ENCODE data around the gene TRAK1. TPM values are rescaled to one million over a fixed set of nuclear protein-coding genes. Genes with fewer than 3 reads are reported as not detected.

The TRAK1 gene
- total RNA-seq, 4 donors from 2014 or later, result 14.3 to 37.5 (median 21.4) TPM

- no peak for TF ChIP-seq POLR2A (IDR thresholded peaks at IDR 0.05)
- no peak for TF ChIP-seq CTCF (IDR thresholded peaks at IDR 0.05)
- Histone ChIP-seq H3K27me3 (no peaks in the 10 kb centered on the region), H3K27ac (no peak overlapping the region), H3K9me3 (no peaks in the 10 kb centered on the region), H3K36me3 (no peaks in the 10 kb centered on the region), H3K4me1 (no peaks in the 10 kb centered on the region), H3K4me3 (no peak overlapping the region)
- intact Hi-C loops (cut with DNase I; ENCODE audit: low total_unique reads), result no loop called here
- no peak for DNase-seq
Measured at GRCh38 chr3:42143440-42143839, 52.3 kb downstream of the TRAK1 start.

- H3K4me1 ChIP-seq, result no peaks in the 10 kb centered on the region
- no peak for TF ChIP-seq POLR2A (IDR thresholded peaks at IDR 0.05)
- TF ChIP-seq CTCF (IDR thresholded peaks at IDR 0.05), result no peak
- no peaks in the 10 kb centered on the region for H3K9me3 ChIP-seq
- intact Hi-C loops (cut with DNase I; ENCODE audit: low total_unique reads), result no loop called here
- H3K36me3 ChIP-seq, result no peaks in the 10 kb centered on the region
- DNase-seq, result no peak
- H3K4me3 ChIP-seq, result no peak overlapping the region
- no peaks in the 10 kb centered on the region for H3K27me3 ChIP-seq
- no peak overlapping the region for H3K27ac ChIP-seq
Measured at GRCh38 chr3:42144209-42144608, 53.1 kb downstream of the TRAK1 start.

GRCh38 chr3:42148086-42148848 lies 57.1 kb downstream of the TRAK1 start:
- DNase-seq, result no peak
- intact Hi-C loops (cut with DNase I; ENCODE audit: low total_unique reads), result no loop called here
- no peaks in the 10 kb centered on the region for H3K4me1 ChIP-seq

GRCh38 chr3:42148982-42149432 lies 57.9 kb downstream of the TRAK1 start:
- H3K4me3 ChIP-seq, result no peak overlapping the region
- TF ChIP-seq POLR2A (IDR thresholded peaks at IDR 0.05) (no peak), CTCF (IDR thresholded peaks at IDR 0.05) (no peak)
- intact Hi-C loops (cut with DNase I; ENCODE audit: low total_unique reads), result no loop called here

More at GRCh38 chr3:42148086-42148848, 57.1 kb downstream of the TRAK1 start:
- no peak for TF ChIP-seq POLR2A (IDR thresholded peaks at IDR 0.05)
- no peak for TF ChIP-seq CTCF (IDR thresholded peaks at IDR 0.05)
- H3K9me3 ChIP-seq, result no peaks in the 10 kb centered on the region
- H3K27ac ChIP-seq, result no peak overlapping the region
- no peaks in the 10 kb centered on the region for H3K36me3 ChIP-seq
- H3K27me3 ChIP-seq, result no peaks in the 10 kb centered on the region
- H3K4me3 ChIP-seq, result no peak overlapping the region

GRCh38 chr3:42149532-42149931 lies 58.4 kb downstream of the TRAK1 start:
- Histone ChIP-seq H3K4me3 (no peak overlapping the region), H3K9me3 (no peaks in the 10 kb centered on the region), H3K27ac (no peak overlapping the region), H3K4me1 (no peaks in the 10 kb centered on the region), H3K27me3 (no peaks in the 10 kb centered on the region), H3K36me3 (no peaks in the 10 kb centered on the region)
- no peak for DNase-seq
- intact Hi-C loops (cut with DNase I; ENCODE audit: low total_unique reads), result no loop called here
- TF ChIP-seq POLR2A (IDR thresholded peaks at IDR 0.05), result no peak
- TF ChIP-seq CTCF (IDR thresholded peaks at IDR 0.05), result no peak

More at GRCh38 chr3:42148982-42149432, 57.9 kb downstream of the TRAK1 start:
- peak; percentile 65 to 70 for DNase-seq
- no peaks in the 10 kb centered on the region for H3K27me3 ChIP-seq
- H3K9me3 ChIP-seq, result no peaks in the 10 kb centered on the region
- H3K4me1 ChIP-seq, result no peaks in the 10 kb centered on the region
- no peaks in the 10 kb centered on the region for H3K36me3 ChIP-seq
- H3K27ac ChIP-seq, result no peak overlapping the region
